Measurements from ENCODE around the gene LNX1.

The LNX1 gene

GRCh38 chr4:53601251-53601764 lies 10.0 kb upstream of the LNX1 start:
- in situ Hi-C loops (cut with MboI; ENCODE audit: low sequenced_read_pairs) = no loop called here

- in situ Hi-C loops (cut with MboI; ENCODE audit: low sequenced_read_pairs) = no loop called here
These were observed 8.3 kb upstream of the LNX1 start for GRCh38 chr4:53599632-53600031.

- in situ Hi-C loops (cut with MboI; ENCODE audit: low sequenced_read_pairs) = no loop called here
These were observed 7.6 kb upstream of the LNX1 start for GRCh38 chr4:53598901-53599300.

DNA sequence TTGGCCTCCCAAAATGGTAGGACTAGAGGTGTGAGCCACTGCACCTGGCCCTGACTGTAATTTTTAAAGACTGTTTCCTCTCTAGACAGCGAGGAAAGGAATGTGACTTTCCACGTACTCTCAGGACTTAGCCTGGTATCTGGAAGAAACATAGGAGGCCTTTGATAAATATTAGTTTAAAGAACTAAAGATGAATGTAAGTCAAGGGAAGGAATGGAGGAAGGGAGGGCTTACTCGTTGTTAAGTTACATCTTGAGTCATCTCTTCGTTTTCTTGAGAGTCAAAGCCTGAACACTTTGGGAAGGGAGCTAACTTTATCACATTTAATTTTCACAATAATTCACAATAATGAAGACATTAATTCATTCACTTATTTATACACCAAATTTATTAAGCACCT lies 7.2 kb upstream of the LNX1 start:
- in situ Hi-C loops (cut with MboI; ENCODE audit: low sequenced_read_pairs) = no loop called here

DNA sequence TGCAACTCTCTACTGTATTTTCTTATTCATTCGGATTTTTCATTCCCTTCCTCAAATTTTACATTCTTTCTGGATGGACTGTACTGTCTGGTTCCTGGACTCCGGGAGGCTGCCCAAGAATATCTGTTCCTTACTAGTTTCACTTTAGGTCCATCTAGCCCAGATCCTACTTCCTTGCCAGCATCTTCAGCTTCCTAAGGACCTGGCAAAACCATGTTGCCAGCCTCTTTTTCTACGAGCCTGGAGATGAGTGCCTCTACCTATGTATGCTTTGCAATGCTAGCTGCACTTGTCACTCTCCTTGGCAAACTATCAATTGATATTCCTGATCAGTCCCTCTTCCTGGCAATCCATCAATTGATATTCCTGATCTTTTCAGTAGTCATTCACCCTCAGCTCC lies 5.6 kb upstream of the LNX1 start:
- in situ Hi-C loops (cut with MboI; ENCODE audit: low sequenced_read_pairs) = no loop called here

- in situ Hi-C loops (cut with MboI; ENCODE audit: low sequenced_read_pairs) = no loop called here
These were observed 4.5 kb upstream of the LNX1 start for GRCh38 chr4:53595834-53596233.

- in situ Hi-C loops (cut with MboI; ENCODE audit: low sequenced_read_pairs) = no loop called here
These were observed 3.9 kb upstream of the LNX1 start for GRCh38 chr4:53595204-53595603.

DNA sequence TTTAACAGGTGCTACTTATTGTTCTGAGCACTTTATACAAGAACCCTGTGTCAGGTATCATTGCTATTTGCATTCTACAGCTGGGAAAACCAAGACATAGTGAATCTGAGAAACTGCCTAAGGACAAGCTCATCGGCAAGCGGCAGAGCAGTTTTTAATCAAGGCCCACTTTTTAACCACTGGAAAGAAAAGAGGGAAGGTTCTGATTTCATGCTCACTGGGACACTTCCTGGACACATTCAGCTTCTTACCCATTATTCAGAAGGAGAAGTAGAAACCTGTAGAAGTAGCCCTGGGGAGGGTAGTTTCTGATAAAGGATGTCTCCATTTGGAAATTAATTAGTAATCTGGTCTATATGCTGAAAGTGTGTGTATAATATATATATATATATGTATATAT lies 2.5 kb upstream of the LNX1 start:
- in situ Hi-C loops (cut with MboI; ENCODE audit: low sequenced_read_pairs) = no loop called here

DNA sequence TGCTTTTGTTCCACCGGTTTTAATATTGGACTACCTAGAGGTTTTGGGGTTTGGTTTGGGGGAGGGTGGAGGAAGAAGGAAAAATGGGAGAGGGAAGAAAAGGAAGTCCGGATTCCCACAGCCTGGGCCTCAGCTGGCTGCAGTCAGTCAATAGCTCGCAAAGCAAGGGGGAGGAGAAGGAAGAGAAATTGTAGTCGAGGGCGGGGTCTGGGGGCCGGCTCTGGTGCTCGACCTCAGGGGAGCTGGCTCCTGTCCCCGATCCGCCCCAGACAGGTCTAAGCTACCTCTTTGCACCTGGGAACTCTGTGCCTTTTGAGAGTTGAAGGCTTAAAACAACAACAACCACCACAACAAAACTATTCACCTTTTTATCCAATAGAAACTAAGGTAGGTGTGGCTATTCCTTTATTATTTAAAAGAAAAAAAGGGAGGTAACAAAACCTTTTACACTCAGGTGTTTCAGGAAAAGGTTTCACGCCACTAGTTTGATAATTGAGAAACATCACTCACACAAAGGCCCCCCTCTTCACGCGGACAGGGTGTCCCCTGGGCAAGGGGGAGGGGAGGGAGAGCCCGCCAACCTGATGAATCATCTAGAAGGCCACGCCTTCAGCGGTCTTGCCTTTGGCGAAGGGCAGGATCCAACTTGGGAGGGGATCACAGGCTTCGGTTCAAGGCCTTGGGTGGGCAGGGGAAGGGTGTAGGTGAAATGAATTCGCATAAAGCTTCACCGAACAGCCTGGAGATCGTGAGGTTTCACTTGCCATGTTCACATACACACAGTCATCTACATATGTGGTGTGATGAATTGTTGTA lies 1.6 kb upstream of the LNX1 start:
- in situ Hi-C loops (cut with MboI; ENCODE audit: low sequenced_read_pairs) = no loop called here

DNA sequence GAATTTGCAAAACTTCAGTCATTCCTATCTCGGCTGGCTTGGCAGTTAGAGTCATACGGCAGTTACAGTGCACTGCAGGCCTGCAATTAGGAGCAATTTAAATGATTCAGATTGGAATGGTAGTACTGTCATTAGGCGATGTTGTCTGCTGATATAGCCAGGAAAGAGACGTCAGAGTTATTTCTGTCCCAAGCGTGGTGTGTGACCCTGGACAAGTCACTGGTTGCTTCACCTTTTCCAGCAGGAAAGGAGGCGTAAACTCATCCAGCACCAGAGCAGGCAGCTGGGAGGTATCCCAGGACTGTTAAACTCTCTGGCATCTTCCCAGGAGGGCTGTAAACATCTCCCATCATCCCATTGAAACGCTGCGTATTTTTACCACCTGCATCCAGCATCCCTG lies 836 bp upstream of the LNX1 start:
- in situ Hi-C loops (cut with MboI; ENCODE audit: low sequenced_read_pairs) = no loop called here

GRCh38 chr4:53590187-53590586 lies 1.1 kb downstream of the LNX1 start:
- in situ Hi-C loops (cut with MboI; ENCODE audit: low sequenced_read_pairs) = no loop called here

DNA sequence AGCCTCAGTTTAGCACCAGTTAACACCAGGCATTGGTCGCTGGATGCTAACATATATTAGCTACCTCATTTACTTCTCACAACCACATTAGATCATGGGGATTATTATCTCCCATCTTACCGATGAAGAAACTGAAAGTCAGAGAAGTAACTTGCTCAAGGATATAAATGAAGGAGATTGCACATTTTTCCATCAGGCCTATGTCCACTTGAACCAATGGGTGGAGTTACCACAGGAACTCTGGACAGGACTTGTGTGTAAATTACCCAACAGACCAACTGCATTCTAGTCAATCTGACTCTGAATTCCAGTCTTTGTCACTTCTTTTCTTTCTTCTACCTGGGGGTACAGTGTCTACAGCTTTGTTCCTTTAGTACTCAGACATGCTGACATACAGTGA lies 1.8 kb downstream of the LNX1 start:
- in situ Hi-C loops (cut with MboI; ENCODE audit: low sequenced_read_pairs) = no loop called here

DNA sequence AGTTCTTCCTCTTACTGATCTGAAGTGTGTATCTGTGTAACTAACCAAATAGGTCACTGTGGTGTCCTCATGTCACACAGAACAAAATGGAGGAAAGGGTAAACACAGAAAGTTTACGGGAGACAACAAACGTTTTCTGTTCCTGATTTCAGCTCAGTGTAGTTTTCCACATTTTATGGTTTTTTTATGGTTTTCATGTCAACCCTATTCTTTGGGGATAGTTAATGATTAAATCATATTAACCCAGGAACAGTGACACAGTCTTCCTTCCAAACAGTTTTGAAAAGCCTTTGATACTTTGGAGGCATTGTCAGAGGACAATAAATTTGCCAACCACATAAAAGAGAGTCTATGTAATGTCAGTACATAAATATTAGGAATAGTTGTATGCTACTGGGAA lies 4.2 kb downstream of the LNX1 start:
- in situ Hi-C loops (cut with MboI; ENCODE audit: low sequenced_read_pairs) = no loop called here

DNA sequence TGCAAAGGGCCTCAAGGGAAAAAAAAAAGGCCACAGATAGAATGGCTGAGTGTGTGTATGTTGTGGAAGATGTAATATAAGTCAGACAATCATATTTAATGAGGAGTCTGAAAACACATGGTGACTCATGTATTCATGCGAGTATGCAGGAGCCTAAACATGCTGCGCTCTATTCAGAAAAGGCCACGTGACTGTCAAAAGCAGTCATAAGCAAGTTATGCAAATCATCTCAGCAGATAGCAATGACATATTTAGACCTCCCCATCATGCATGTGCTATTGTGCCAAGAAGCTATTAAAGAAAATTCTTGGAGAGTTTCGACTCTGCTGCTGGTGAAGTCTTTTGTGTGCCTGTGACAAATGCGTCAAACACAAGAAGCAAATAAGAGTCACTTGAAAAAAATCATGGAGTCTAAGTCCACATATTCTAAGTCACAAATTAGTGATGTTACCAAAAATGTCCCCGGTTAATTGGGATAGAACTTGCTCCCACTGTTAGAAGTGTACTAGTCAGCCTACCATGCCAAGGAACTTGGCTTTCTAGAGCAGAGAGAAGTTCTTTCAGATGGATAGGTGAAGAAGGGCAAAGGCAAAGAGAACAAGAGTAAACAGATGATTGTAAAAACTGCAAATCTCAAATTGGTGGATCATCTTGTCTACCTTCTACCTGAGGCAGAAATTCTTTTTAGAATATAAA lies 5.0 kb downstream of the LNX1 start:
- in situ Hi-C loops (cut with MboI; ENCODE audit: low sequenced_read_pairs) = no loop called here

GRCh38 chr4:53584658-53585057 lies 6.6 kb downstream of the LNX1 start:
- in situ Hi-C loops (cut with MboI; ENCODE audit: low sequenced_read_pairs) = no loop called here

- in situ Hi-C loops (cut with MboI; ENCODE audit: low sequenced_read_pairs) = no loop called here
These were observed 7.8 kb downstream of the LNX1 start for GRCh38 chr4:53583513-53583912.

DNA sequence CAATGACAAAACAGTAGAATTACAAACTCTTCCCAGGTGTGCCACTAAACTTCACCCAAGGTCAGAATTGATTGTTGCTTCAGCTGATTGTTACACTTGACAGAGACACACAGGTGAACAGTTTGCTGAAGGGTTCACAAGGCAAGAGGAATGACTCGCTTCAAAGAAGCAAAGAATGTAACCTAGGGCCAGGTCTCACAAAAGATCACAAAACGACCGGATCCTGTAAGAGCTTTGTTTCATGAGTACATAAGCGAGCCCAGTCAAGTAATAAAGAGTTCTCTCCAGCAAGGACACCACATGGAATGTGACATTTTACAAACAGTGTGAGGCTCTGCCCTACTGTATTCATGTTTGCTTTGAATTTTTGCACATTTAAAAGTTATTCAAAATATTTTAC lies 9.1 kb downstream of the LNX1 start:
- in situ Hi-C loops (cut with MboI; ENCODE audit: low sequenced_read_pairs) = no loop called here

GRCh38 chr4:53580274-53580673 lies 11.0 kb downstream of the LNX1 start:
- in situ Hi-C loops (cut with MboI; ENCODE audit: low sequenced_read_pairs) = no loop called here

DNA sequence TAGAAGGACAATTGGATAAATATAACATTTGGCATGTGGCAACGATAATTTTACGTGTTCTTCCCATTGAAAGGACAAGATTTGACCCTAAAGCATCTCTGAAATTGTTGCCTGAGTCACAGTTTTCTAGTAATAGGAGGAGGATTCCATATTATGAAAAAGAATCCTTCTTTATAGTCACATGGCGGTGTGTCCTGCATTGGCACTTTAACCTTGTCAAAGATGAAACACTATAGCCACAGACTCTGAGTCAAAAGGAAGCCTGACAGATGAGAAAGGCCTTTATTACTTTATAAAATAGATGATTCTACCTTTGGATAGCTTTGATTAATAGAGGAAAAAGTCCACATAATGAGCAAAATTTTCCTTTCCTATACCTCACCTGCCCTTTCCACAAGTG lies 11.5 kb downstream of the LNX1 start:
- in situ Hi-C loops (cut with MboI; ENCODE audit: low sequenced_read_pairs) = no loop called here

DNA sequence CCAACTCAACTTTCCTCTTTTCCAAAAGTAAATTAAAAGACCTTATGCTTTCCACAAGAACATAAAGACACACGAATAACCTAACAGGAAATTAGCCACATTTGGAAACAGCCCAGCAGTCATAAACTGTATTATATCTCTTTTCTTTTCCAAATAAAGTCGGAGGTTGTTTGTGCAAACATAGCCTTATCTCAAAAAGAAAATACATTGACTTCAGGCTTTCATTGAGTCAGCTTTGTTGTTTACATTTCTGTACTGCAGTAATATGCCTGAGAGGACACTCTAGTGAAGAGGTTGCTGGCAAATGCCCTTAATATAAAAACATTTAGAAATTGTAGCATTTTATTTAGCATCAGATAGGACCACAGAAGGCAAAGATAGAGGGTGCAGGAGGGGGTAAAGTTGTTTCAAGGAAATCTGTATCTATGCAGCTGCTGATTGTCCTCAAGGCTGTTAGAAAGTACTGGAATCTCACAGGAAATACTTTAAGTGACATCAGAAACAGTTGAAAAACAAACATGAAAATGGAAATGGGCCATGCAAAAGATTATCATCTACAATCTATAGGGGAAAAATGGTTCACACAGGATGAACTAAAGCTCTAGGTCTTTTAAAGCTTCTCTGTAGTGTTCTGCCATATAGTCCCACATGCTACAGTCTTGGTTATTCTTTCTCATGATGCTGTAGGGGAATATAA lies 14.5 kb downstream of the LNX1 start:
- in situ Hi-C loops (cut with MboI; ENCODE audit: low sequenced_read_pairs) = no loop called here

GRCh38 chr4:53576071-53576617 lies 15.1 kb downstream of the LNX1 start:
- in situ Hi-C loops (cut with MboI; ENCODE audit: low sequenced_read_pairs) = no loop called here
